Stomach (tissue), 4 donors: ENCODE measurements around the gene AAR2.

Experiments
- CTCF ChIP-seq, 7 experiments: fragments of 450-650 bp in 4 of 7; fragments of 200-600 bp in 3 of 7; sonication (generic) in 3 of 7; IDR thresholded peaks; one replicate each; pipeline ENCODE4 v1.5.1; 2016 to 2019; ENCODE audit warnings: antibody characterized with exemption in 7 of 7, control low read depth in 2 of 7, mild to moderate bottlenecking in 1 of 7
- POLR2A ChIP-seq, 4 donors: fragments of 450-650 bp; IDR thresholded peaks; one replicate each; pipeline ENCODE4 v1.6.1; 2016; ENCODE audit warnings: antibody characterized with exemption in 4 of 4, control low read depth in 2 of 4, mild to moderate bottlenecking in 1 of 4, moderate library complexity in 1 of 4

DNA sequence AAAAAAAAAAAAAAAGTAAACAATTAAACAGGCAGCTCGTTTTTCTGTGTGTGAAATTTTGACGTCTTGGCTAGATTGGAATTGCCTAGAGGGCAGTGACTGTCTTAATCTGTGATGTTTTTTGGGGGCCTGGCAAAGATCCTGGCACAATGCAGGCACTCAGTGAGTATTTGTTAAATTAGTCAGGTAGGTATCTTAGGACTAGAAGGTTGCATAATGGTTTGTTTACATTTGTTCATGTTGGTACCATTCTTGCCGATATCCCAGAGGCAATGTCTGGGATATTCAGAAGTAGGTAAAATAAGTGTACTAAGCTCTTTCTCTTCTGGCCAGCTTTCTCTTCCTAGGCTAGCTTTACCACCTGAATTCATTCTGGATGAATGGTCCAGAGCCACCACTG, 2.5 kb downstream of the AAR2 start:
- TF ChIP-seq CTCF (IDR thresholded peaks at IDR 0.05) = no peak
- TF ChIP-seq POLR2A (IDR thresholded peaks at IDR 0.05) = no peak
